Nucleus accumbens (tissue), 56 donors: Measurements from ENCODE around the gene TECPR2.
A peak's percentile ranks its signal among the peaks of the same experiment; 100 is the strongest.

ENCODE experiments used
- DNase-seq, 56 donors: peaks; one replicate each; lab custom pipeline; 2025; lab: John Stamatoyannopoulos, UW

TECPR2 gene

GRCh38 chr14:102363182-102363943, 622 bp downstream of the TECPR2 start:
- peak in 25 of 56 donors; percentile 45 to 82 (median 60) for DNase-seq

GRCh38 chr14:102370305-102370809, 7.6 kb downstream of the TECPR2 start:
- no peak for DNase-seq

GRCh38 chr14:102371361-102371760, 8.6 kb downstream of the TECPR2 start:
- DNase-seq: no peak

GRCh38 chr14:102373110-102373509, 10.4 kb downstream of the TECPR2 start:
- DNase-seq: no peak

GRCh38 chr14:102374264-102374663, 11.5 kb downstream of the TECPR2 start:
- DNase-seq: no peak

GRCh38 chr14:102375119-102375518, 12.4 kb downstream of the TECPR2 start:
- DNase-seq: no peak

GRCh38 chr14:102377696-102378095, 15.0 kb downstream of the TECPR2 start:
- DNase-seq: no peak

- no peak for DNase-seq
These were observed 16.1 kb downstream of the TECPR2 start for GRCh38 chr14:102378830-102379229.

- DNase-seq: no peak
These were observed 24.3 kb downstream of the TECPR2 start for GRCh38 chr14:102387086-102387485.

- DNase-seq: no peak
These were observed 26.5 kb downstream of the TECPR2 start for GRCh38 chr14:102389246-102389645.

- DNase-seq: no peak
These were observed 27.5 kb downstream of the TECPR2 start for GRCh38 chr14:102390064-102390855.

GRCh38 chr14:102392506-102392905, 29.8 kb downstream of the TECPR2 start:
- no peak for DNase-seq

GRCh38 chr14:102394717-102395375, 32.1 kb downstream of the TECPR2 start:
- no peak for DNase-seq

GRCh38 chr14:102396521-102396920, 33.8 kb downstream of the TECPR2 start:
- no peak for DNase-seq

- DNase-seq: no peak
These were observed 40.3 kb downstream of the TECPR2 start for GRCh38 chr14:102403028-102403427.

GRCh38 chr14:102407258-102407657, 44.5 kb downstream of the TECPR2 start:
- DNase-seq: no peak

GRCh38 chr14:102408724-102409123, 46.0 kb downstream of the TECPR2 start:
- DNase-seq: no peak

GRCh38 chr14:102415671-102416070, 52.9 kb downstream of the TECPR2 start:
- DNase-seq: peak in 52 of 56 donors; percentile 29 to 95 (median 82)

- DNase-seq: no peak
These were observed 54.3 kb downstream of the TECPR2 start for GRCh38 chr14:102417001-102417431.

GRCh38 chr14:102417646-102418045, 54.9 kb downstream of the TECPR2 start:
- no peak for DNase-seq
